GM12878 (cell line): ENCODE results near the gene CFAP47. TPM values are rescaled to one million over a fixed set of nuclear protein-coding genes. Genes with fewer than 3 reads are reported as not detected.

Experiments
- ATAC-seq: fragments of 200-7000 bp; cut with Tn5 transposase; 3 replicates; pipeline ENCODE4 v1.9.1; 2020; ENCODE audit warnings: mild to moderate bottlenecking, moderate library complexity
- BruUV-seq: library from RNA; stranded (reverse); fragments of 400-500 nt; replicated peaks from 2 replicates; lab custom pipeline; 2021; lab: Mats Ljungman, UMichigan
- CTCF ChIA-PET: fragments of 300-600 bp; sonication (Branson Sonifier 250); formaldehyde crosslinking; extraction: SDS; loops from one replicate; lab custom pipeline; 2021; ENCODE audit warnings: inconsistent platforms; lab: Yijun Ruan, JAX
- POLR2A ChIA-PET: fragments of 350-600 bp; formaldehyde crosslinking; extraction: SDS; loops from one replicate; lab custom pipeline; 2021; ENCODE audit warnings: inconsistent platforms; lab: Charles Lee
- RAD21 ChIA-PET: fragments of 300-600 bp; sonication (Branson Sonifier 250); formaldehyde crosslinking; loops from one replicate; lab custom pipeline; 2023; ENCODE audit warnings: antibody characterized with exemption; ENCODE audit not compliant: unreplicated experiment; lab: Charles Lee
- SMC1A ChIA-PET: fragments of 300-600 bp; sonication (Branson Sonifier 250); formaldehyde crosslinking; loops from one replicate; lab custom pipeline; 2023; ENCODE audit not compliant: unreplicated experiment, uncharacterized antibody; lab: Charles Lee
- DNase-seq: peaks from one replicate; pipeline ENCODE4 v3.0.0-alpha.2; 2011; ENCODE audit warnings: low read depth, low spot score
- FAIRE-seq: peaks from 3 replicates; lab custom pipeline; 2011; peaks lifted over from hg19 to GRCh38; lab: Jason Lieb, UNC
- H2AFZ ChIP-seq: 2 replicates; pipeline ENCODE4 v1.6.0; 2011; ENCODE audit warnings: low read depth, low read length, control low read depth; ENCODE audit not compliant: control insufficient read depth
- H3K27ac ChIP-seq: 2 replicates; pipeline ENCODE4 v1.5.1; 2011; ENCODE audit warnings: control low read depth; ENCODE audit not compliant: control insufficient read depth, insufficient read depth
- H3K27me3 ChIP-seq, 2 experiments: replicated peaks in 1 of 2; 2 replicates each; pipeline versions ENCODE4 v1.6.0 to v1.6.1; 2011; ENCODE audit warnings: low read length in 1 of 2; ENCODE audit not compliant: control insufficient read depth in 2 of 2, insufficient read depth in 2 of 2
- H3K36me3 ChIP-seq, 2 experiments: 2 replicates each; pipeline ENCODE4 v1.5.1; 2011; ENCODE audit warnings: low read length in 1 of 2; ENCODE audit not compliant: control insufficient read depth in 2 of 2, insufficient read depth in 2 of 2
- H3K4me1 ChIP-seq: 2 replicates; pipeline ENCODE4 v1.6.1; 2011; ENCODE audit warnings: mild to moderate bottlenecking, low read length, moderate library complexity, mixed read lengths; ENCODE audit not compliant: control insufficient read depth, insufficient read depth
- H3K4me2 ChIP-seq: 2 replicates; pipeline ENCODE4 v1.6.0; 2011; ENCODE audit warnings: control low read depth; ENCODE audit not compliant: control insufficient read depth, insufficient read depth
- H3K4me3 ChIP-seq: fragments of 200-600 bp; sonication (generic); 2 replicates; pipeline ENCODE4 v1.5.1; 2016
- H3K79me2 ChIP-seq: 2 replicates; pipeline ENCODE4 v1.6.0; 2011; ENCODE audit warnings: low read length; ENCODE audit not compliant: control insufficient read depth, insufficient read depth
- H3K9ac ChIP-seq: 2 replicates; pipeline ENCODE4 v1.8.0; 2011; ENCODE audit warnings: low read length, control low read depth, mixed read lengths; ENCODE audit not compliant: control insufficient read depth, insufficient read depth
- H3K9me3 ChIP-seq: replicated peaks from 3 replicates; pipeline ENCODE4 v1.5.1; 2011; ENCODE audit warnings: mild to moderate bottlenecking, low read length; ENCODE audit not compliant: control insufficient read depth, insufficient read depth
- H4K20me1 ChIP-seq: 2 replicates; pipeline ENCODE4 v1.6.0; 2011; ENCODE audit not compliant: control insufficient read depth, insufficient read depth
- CBFB ChIP-seq: IDR thresholded peaks from 2 replicates; pipeline ENCODE4 v1.6.1; 2016; ENCODE audit warnings: antibody characterized with exemption, low read depth
- E2F8 ChIP-seq: fragments of 450-650 bp; IDR thresholded peaks from 2 replicates; pipeline ENCODE4 v1.6.1; 2018; ENCODE audit warnings: mild to moderate bottlenecking, low read depth, moderate library complexity; ENCODE audit not compliant: partially characterized antibody
- HDGF ChIP-seq: fragments of 450-650 bp; IDR thresholded peaks from 2 replicates; pipeline ENCODE4 v1.6.1; 2016; ENCODE audit warnings: antibody characterized with exemption
- JUNB ChIP-seq: IDR thresholded peaks from 2 replicates; pipeline ENCODE4 v1.6.1; 2016; ENCODE audit warnings: antibody characterized with exemption, mild to moderate bottlenecking
- KAT2A ChIP-seq: conservative IDR thresholded peaks from 2 replicates; pipeline ENCODE4 v1.6.1; 2011; ENCODE audit warnings: low read depth, low read length; ENCODE audit not compliant: control insufficient read depth
- NFXL1 ChIP-seq: fragments of 450-650 bp; IDR thresholded peaks from 2 replicates; pipeline ENCODE4 v1.6.1; 2017; ENCODE audit warnings: antibody characterized with exemption, mild to moderate bottlenecking, borderline replicate concordance
- PML ChIP-seq: IDR thresholded peaks from 2 replicates; pipeline ENCODE4 v1.6.1; 2012; ENCODE audit warnings: low read length, inconsistent platforms
- POLR2A ChIP-seq: IDR thresholded peaks from 2 replicates; pipeline ENCODE4 v1.6.1; 2011; ENCODE audit warnings: low read depth, mild to moderate bottlenecking, low read length
- POLR2AphosphoS5 ChIP-seq: IDR thresholded peaks from 2 replicates; pipeline ENCODE4 v1.6.1; 2011; ENCODE audit warnings: mild to moderate bottlenecking, low read length, inconsistent platforms
- SREBF2 ChIP-seq: IDR thresholded peaks from 2 replicates; pipeline ENCODE4 v1.6.1; 2012; ENCODE audit warnings: mild to moderate bottlenecking, low read length
- TAF1 ChIP-seq: IDR thresholded peaks from 2 replicates; pipeline ENCODE4 v1.6.1; 2011; ENCODE audit warnings: mild to moderate bottlenecking, low read depth, low read length, borderline replicate concordance
- TCF7 ChIP-seq: IDR thresholded peaks from 2 replicates; pipeline ENCODE4 v1.6.1; 2014; ENCODE audit warnings: antibody characterized with exemption, borderline replicate concordance
- in situ Hi-C: fragments of 300-500 bp; cut with MboI; formaldehyde crosslinking; loops from 9 replicates; pipeline ENCODE4 v1.14.3; 2018; ENCODE audit warnings: mixed read lengths
- intact Hi-C: fragments of 100-400 bp; cut with micrococcal nuclease; formaldehyde crosslinking; loops from one replicate; pipeline ENCODE4 v1.14.2; 2022; ENCODE audit not compliant: unreplicated experiment
- polyA plus RNA-seq, 11 experiments: library from polyadenylated mRNA; depleted of rRNA in 4 of 11; unstranded in 6 of 11; stranded (reverse) in 5 of 11; fragments of >200 nt; fragmentation: Nextera tagmentation in 4 of 11; fragmentation: Illumina TruSeq in 1 of 11; extraction: Ambion mirVana in 4 of 11; extraction: Trizol in 1 of 11; gene quantifications; 1 replicate in 1 of 11; 2 replicates in 10 of 11; pipeline versions ENCODE4 v1.2.1 to v1.2.3, GENCODE V29; 2011 to 2016; ENCODE audit warnings: inconsistent platforms in 2 of 11, missing spikeins in 2 of 11, low read depth in 1 of 11
- total RNA-seq, 4 experiments: library from RNA; depleted of rRNA in 3 of 4; stranded (reverse); fragments of >200 nt in 3 of 4; fragmentation: Illumina TruSeq in 1 of 4; extraction: Trizol in 1 of 4; gene quantifications; 2 replicates each; pipeline versions ENCODE4 v1.2.1 to v1.2.3, GENCODE V29; 2013 to 2021

CFAP47 gene
- total and polyA plus RNA-seq, 10 of the 15 experiments (the other 5 are each of a cell fraction or from before 2014, with no cell fraction given) = 0.02 to 0.88 (median 0.06) TPM; not detected in 3

GRCh38 chrX:35886135-35886534, 33.4 kb upstream of the CFAP47 start:
- CTCF ChIA-PET = no interaction called here
- no peak for DNase-seq
- Histone ChIP-seq H3K4me1 (no peaks in the 10 kb centered on the region), H3K27me3 (no peaks in the 10 kb centered on the region), H2AFZ (no peak overlapping the region), H4K20me1 (no peaks in the 10 kb centered on the region), H3K9me3 (no peaks in the 10 kb centered on the region), H3K27ac (no peak overlapping the region), H3K4me3 (no peak overlapping the region), H3K79me2 (no peaks in the 10 kb centered on the region), H3K4me2 (no peak overlapping the region), H3K9ac (no peak overlapping the region), H3K36me3 (no peaks in the 10 kb centered on the region)
- ATAC-seq = no peak
- BruUV-seq = no TSS peak
- SMC1A ChIA-PET = no interaction called here
- RAD21 ChIA-PET = no interaction called here
- FAIRE-seq = no peak
- POLR2A ChIA-PET = no interaction called here
- intact Hi-C loops (no loop called here), in situ Hi-C loops (no loop called here)
- no peak for TF ChIP-seq JUNB
- TF ChIP-seq POLR2AphosphoS5 = no peak
- no peak for TF ChIP-seq CBFB
- TF ChIP-seq SREBF2 = no peak
- no peak for TF ChIP-seq TAF1
- no peak for TF ChIP-seq NFXL1
- no peak for TF ChIP-seq KAT2A
- TF ChIP-seq E2F8 = no peak
- no peak for TF ChIP-seq HDGF
- no peak for TF ChIP-seq TCF7
- TF ChIP-seq PML = no peak
- no peak for TF ChIP-seq POLR2A
